ENCODE data around the gene SDK1. TPM values are rescaled to one million over a fixed set of nuclear protein-coding genes. Genes with fewer than 3 reads are reported as not detected.
A peak's percentile ranks its signal among the peaks of the same experiment; 100 is the strongest.

Gene SDK1
- total RNA-seq, 1 donor from 2014 or later = 3.9 TPM

DNA sequence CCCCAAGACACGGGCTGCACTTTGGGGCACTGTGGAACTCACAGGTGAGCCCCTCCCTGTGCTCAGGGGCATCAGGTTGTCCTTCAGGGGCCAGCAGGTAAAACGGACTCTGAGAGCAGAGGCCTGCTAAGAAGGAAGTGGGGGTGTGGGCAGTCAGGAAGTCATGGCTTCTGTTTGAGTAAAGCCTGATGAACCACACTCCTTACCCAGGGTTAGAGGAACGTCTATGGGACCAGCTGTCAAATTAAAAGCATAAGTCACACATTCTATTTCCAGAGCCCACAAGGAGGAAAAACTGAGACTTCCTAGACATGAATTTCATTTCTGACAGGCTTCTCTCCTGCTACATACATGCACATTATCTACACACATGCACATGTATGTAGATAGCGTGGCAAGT, 616.4 kb downstream of the SDK1 start:
- Histone ChIP-seq H3K27me3 (ENCODE audit: control insufficient read depth, insufficient read depth, low read length) (no peaks in the 10 kb centered on the region), H3K4me3 (ENCODE audit: low read depth, low read length) (no peak overlapping the region), H3K36me3 (ENCODE audit: control insufficient read depth, insufficient read depth, low read length) (no peaks in the 10 kb centered on the region)
- DNase-seq (ENCODE audit: low read depth) = no peak
- TF ChIP-seq, protein P1, sequence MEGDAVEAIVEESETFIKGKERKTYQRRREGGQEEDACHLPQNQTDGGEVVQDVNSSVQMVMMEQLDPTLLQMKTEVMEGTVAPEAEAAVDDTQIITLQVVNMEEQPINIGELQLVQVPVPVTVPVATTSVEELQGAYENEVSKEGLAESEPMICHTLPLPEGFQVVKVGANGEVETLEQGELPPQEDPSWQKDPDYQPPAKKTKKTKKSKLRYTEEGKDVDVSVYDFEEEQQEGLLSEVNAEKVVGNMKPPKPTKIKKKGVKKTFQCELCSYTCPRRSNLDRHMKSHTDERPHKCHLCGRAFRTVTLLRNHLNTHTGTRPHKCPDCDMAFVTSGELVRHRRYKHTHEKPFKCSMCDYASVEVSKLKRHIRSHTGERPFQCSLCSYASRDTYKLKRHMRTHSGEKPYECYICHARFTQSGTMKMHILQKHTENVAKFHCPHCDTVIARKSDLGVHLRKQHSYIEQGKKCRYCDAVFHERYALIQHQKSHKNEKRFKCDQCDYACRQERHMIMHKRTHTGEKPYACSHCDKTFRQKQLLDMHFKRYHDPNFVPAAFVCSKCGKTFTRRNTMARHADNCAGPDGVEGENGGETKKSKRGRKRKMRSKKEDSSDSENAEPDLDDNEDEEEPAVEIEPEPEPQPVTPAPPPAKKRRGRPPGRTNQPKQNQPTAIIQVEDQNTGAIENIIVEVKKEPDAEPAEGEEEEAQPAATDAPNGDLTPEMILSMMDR (IDR thresholded peaks at IDR 0.05; ENCODE audit: insufficient read depth, low read length, poor library complexity, severe bottlenecking) = no peak

DNA sequence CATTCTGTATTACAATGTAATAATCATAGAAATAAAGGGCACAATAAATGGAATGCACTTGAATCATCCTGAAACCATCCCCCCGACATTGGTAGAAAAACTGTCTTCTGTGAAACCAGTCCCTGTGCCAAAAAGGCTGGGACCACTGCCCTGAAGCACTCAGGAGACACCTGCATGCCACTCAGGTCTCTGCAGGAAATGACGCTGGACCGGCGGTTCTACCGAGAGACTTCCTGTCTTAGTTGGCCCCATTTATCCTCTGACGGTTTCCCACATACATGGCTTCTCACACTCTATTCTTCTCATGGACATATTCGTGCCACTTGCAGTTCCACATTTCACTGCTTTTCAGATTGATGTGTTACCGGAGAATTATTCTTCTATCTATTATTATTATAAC, 617.5 kb downstream of the SDK1 start:
- TF ChIP-seq, protein P1 (IDR thresholded peaks at IDR 0.05; ENCODE audit: insufficient read depth, low read length, poor library complexity, severe bottlenecking) = no peak
- Histone ChIP-seq H3K4me3 (ENCODE audit: low read depth, low read length) (no peak overlapping the region), H3K27me3 (ENCODE audit: control insufficient read depth, insufficient read depth, low read length) (no peaks in the 10 kb centered on the region), H3K36me3 (ENCODE audit: control insufficient read depth, insufficient read depth, low read length) (no peaks in the 10 kb centered on the region)
- no peak for DNase-seq (ENCODE audit: low read depth)

DNA sequence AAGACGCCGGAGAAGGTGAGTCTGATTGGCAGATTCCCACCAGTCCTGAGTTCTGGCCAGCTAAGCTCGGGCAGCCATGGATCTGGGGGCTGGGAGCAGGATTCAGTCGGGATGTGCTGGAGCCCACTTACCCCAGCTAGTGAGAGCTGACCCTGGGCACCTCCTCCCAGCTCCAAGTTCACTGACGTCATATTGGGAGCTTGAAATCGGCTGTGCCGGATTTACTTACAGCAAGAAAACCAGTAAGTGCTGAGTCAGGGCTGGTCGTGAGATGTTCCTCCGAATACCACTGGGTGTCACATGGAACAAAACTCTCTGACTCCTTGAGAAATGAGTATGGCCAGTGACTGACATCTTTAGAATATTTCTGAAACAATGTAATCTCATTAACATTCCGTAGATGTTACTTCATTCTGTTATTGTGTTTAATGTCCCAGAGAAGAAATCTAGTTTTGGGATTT, 621.2 kb downstream of the SDK1 start:
- no peak overlapping the region for H3K4me3 ChIP-seq (ENCODE audit: low read depth, low read length)
- H3K36me3 ChIP-seq (ENCODE audit: control insufficient read depth, insufficient read depth, low read length) = no peaks in the 10 kb centered on the region
- peak; percentile 87 for DNase-seq (ENCODE audit: low read depth)
- no peaks in the 10 kb centered on the region for H3K27me3 ChIP-seq (ENCODE audit: control insufficient read depth, insufficient read depth, low read length)
- TF ChIP-seq, protein P1 (IDR thresholded peaks at IDR 0.05; ENCODE audit: insufficient read depth, low read length, poor library complexity, severe bottlenecking) = peak; percentile 33

DNA sequence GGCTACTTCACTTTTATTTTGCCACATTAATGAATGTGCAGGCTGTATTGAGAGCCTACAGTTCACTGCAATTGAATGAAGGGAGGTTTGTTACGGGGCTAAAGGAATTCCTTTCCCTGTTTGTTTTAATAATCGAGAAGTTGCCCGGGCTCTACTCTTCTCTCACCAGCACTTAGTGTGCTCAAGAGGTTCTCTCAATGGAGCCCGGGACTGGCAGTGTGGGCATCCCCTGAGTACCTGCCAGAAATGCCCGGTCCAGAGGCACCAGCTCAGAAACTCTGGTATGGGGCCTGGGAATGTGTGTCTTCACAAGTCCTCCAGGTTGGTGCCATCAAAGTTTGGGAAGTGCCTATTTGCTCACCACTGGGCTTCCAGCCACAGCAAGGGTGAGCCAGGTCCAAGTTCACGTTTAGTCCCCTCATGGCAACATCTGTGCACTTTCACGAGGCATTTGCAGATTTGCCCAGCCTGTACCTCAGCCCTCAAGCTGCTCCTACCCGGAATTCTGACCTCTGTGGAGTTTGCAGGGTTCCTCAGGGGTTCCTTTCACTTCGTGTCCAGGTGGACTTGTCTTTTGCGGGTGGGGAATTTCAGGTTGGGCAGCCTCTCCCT, 622.4 kb downstream of the SDK1 start:
- TF ChIP-seq, protein P1 (IDR thresholded peaks at IDR 0.05; ENCODE audit: insufficient read depth, low read length, poor library complexity, severe bottlenecking) = no peak
- Histone ChIP-seq H3K27me3 (ENCODE audit: control insufficient read depth, insufficient read depth, low read length) (no peaks in the 10 kb centered on the region), H3K36me3 (ENCODE audit: control insufficient read depth, insufficient read depth, low read length) (no peaks in the 10 kb centered on the region), H3K4me3 (ENCODE audit: low read depth, low read length) (no peak overlapping the region)
- DNase-seq (ENCODE audit: low read depth) = no peak

DNA sequence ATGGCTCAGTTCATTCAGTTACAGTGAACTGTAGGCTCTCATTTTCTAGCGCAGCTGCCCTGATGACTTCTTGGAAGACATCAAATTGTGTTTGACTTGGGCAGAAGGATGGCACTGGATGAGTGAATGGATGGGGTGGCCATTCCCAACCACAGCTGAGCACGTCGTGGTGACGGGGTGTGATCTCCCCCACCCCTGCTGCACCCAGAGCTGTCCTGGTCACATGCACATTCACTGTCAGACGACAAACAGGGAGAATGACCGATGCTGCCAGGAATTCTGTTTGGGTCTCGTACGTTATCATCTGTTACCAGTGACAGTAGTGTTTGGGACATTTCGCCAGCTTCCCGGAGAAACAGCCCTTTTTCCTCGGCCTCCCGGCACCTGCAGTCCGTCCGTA, 623.2 kb downstream of the SDK1 start:
- Histone ChIP-seq H3K36me3 (ENCODE audit: control insufficient read depth, insufficient read depth, low read length) (no peaks in the 10 kb centered on the region), H3K4me3 (ENCODE audit: low read depth, low read length) (no peak overlapping the region), H3K27me3 (ENCODE audit: control insufficient read depth, insufficient read depth, low read length) (no peaks in the 10 kb centered on the region)
- no peak for DNase-seq (ENCODE audit: low read depth)
- TF ChIP-seq, protein P1 (IDR thresholded peaks at IDR 0.05; ENCODE audit: insufficient read depth, low read length, poor library complexity, severe bottlenecking) = no peak

All from kidney epithelial cell (primary cell).